ENCODE measurements around the gene PRKAG2.
"Not testable (repeated sequence)": the region's sequence is repeated elsewhere in the genome, so short reads cannot be mapped to it uniquely, and the experiment has no call there.

Gene PRKAG2

DNA sequence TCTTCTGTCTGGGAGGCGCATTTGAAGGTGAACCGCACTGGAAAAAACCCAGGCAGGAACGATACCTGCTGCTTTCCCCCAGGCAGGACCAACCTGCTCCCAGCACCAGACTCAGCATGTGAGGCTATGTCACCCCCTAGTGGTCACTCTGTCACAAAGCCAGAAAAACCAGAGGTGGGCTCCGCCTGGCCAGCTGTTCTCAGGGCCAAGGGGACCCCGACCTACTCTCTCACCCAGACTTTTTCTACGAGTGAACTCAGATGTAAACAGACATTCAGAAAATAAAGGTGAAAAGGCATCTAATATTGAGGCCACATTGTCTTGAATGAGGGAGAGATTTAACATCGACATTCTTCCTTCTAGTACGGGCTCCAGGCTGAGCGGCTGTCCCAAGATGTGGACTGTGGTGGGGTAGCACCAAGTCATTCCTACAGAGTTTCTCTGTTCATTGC is 117.3 kb downstream of the PRKAG2 start:
- DNase-seq = peak; percentile 34

GRCh38 chr7:151758622-151759540 is 118.0 kb downstream of the PRKAG2 start:
- no peak for DNase-seq

DNA sequence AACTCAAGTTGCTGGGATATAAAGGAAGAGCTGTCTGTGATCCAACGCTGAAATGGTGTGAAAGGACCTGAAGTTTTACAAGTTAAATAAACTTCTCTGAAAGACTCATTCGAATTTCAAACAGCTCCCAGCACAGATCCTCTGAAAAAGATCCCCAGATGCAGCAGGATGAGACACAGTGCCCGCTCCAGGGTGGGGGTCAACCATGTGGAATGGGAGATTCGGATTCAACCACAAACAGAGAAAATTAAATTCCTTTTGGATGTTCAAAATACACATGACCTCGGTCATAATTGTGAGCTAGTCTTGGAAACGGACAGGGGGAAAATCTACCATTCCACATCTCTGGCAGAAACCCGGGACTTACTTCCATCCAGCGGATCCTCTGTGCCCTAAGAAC is 119.6 kb downstream of the PRKAG2 start:
- DNase-seq = no peak

- no peak for DNase-seq
Measured at GRCh38 chr7:151756866-151757265, 120.0 kb downstream of the PRKAG2 start.

- peak; percentile 16 for DNase-seq
Measured at GRCh38 chr7:151756076-151756731, 120.7 kb downstream of the PRKAG2 start.

DNA sequence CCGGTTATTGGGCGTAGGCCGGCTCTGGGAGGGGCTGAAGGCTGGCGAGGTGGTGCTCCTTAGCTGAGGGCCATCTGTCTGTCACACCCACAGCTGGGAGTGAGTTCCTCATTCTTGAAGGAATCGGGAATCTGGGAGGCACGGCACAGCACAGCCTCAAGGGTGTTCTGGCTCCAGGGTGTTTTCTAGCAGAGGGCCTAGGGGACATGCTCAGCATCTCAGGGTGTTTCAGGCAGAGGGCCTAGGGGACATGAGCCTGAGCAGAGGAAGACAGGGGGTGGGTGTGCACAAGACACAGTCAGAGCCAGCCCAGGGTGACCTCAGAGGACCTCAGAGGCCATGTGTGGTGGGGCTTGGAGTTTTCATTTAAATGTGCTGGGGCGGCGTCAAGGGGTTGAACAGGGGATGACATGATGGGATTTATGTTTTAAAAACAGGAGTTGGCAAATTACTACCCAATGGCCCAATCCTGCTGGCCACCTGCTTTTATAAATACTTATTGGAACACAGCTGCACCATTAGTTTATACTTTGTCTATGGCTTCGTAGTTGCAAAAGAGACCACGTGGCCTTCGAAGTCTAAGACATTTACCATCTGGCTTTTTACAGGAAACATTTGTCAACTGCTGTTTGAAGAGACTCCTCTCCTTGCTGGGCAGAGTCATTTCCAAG is 121.6 kb downstream of the PRKAG2 start:
- DNase-seq = no peak

- no peak for DNase-seq
Measured at GRCh38 chr7:151754688-151755130, 122.2 kb downstream of the PRKAG2 start.

DNA sequence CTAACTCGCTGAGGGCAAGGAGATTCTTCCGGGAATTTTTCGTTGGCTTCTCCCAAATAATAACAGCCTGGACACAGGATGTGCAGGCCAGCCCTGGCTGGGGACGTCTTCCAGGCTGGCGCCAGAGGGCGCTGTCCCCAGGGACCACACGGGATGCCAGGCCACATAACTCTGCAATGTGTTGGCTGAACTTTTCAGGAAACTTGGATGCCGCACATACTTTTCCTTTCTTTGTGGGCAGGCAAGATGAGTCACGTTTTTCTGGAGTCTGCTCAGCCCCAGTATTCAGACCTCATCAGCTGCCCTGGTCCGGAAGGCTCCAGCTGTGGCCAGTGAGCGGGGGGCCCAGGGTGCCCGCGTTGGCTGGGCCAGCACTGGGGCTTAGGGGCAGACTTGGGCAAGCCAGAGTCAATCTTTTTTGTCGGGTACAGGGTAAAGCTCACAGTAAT is 122.7 kb downstream of the PRKAG2 start:
- DNase-seq = no peak

DNA sequence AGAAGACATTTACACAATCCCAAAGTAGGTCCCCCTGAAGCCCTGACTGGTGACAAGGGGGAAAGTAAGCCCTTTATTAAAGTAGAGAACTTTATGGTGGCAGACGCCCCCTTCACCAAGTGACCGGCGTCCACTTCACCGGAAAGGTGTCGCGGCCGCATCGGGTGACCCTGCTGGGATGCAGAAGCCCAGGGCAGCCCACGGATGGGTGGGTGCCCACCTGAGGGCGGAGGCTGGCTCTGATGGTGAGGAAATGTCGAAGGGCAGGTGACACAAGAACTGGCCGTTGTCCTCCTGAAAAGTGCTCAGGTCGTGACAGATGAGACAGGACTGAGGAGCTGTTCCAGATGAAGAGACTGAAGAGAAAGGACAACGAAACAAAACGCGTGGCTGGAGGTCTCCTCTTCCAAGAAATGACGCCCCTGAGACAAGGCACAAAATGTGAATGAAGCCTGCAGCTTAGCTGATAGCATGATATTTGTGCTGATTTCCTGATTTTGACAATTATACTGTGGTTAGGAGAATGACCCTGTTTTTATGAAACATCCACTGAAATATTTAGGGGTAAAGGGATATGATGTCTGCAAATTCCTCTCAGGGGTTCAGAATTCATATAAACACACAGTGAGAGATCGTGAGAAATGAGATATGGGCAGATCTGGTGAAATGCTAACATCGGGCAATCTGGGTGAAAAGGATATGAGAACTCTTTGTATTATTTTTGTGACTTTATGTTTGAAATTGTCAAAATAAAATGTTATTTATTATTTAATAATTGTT is 123.9 kb downstream of the PRKAG2 start:
- no peak for DNase-seq

DNA sequence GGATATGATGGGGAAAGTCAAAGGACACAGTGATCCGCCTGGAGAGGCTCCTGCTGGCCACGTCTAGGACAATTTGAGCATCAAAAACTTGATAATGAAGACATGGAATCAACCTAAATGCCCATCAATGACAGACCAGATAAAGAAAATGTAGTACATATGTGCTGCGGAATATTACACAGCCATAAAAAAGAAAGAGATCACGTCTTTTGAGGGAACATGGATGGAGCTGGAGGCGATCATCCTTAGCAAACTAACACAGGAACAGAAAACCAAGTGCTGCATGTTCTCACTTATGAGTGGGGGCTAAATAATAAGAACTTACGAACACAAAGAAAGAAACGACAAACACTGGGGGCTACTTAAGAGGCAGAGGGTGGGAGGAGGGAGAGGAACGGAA is 124.9 kb downstream of the PRKAG2 start:
- DNase-seq = no peak

- no peak for DNase-seq
Measured at GRCh38 chr7:151748733-151749132, 128.2 kb downstream of the PRKAG2 start.

DNA sequence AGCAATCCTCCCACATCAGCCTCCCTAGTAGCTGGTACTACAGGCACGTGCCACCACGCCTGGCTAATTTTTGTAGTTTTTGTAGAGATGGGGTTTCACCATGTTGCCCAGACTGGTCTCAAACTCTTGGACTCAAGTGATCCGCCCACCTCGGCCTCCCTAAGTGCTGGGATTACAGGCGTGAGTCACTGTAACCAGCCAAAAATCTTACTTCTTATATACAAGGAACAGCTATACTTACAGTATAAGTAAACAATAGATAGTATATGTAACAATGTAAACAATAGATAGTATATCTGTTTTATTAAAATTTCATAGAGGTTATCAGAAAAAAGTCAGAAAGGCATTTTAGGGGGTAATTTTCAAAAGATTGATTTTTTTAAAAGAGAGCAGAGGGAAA is 128.9 kb downstream of the PRKAG2 start:
- not testable (repeated sequence) for DNase-seq

GRCh38 chr7:151745706-151746105 is 131.2 kb downstream of the PRKAG2 start:
- DNase-seq = no peak

GRCh38 chr7:151744656-151745638 is 132.0 kb downstream of the PRKAG2 start:
- no peak for DNase-seq

GRCh38 chr7:151744051-151744580 is 132.8 kb downstream of the PRKAG2 start:
- no peak for DNase-seq

GRCh38 chr7:151743481-151743983 is 133.4 kb downstream of the PRKAG2 start:
- no peak for DNase-seq

- no peak for DNase-seq
Measured at GRCh38 chr7:151742713-151743480, 134.0 kb downstream of the PRKAG2 start.

DNA sequence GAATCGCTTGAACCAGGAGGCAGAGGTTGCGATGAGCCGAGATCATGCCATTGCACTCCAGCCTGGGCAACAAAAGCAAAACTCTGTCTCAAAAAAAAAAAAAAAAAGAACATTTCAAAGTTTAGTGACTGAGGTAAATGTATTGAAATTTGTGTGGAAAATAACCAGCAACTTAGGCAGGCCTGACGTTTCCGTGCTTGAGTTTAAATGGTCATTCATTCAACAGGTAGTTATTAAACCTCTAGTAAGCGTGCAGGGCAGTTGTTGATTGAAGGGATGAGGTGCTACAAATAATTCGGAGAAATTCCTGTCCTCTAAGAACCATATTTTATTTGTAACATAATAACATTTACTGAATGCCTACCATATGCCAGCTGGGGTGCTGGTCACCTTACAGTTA is 135.3 kb downstream of the PRKAG2 start:
- DNase-seq = no peak

DNA sequence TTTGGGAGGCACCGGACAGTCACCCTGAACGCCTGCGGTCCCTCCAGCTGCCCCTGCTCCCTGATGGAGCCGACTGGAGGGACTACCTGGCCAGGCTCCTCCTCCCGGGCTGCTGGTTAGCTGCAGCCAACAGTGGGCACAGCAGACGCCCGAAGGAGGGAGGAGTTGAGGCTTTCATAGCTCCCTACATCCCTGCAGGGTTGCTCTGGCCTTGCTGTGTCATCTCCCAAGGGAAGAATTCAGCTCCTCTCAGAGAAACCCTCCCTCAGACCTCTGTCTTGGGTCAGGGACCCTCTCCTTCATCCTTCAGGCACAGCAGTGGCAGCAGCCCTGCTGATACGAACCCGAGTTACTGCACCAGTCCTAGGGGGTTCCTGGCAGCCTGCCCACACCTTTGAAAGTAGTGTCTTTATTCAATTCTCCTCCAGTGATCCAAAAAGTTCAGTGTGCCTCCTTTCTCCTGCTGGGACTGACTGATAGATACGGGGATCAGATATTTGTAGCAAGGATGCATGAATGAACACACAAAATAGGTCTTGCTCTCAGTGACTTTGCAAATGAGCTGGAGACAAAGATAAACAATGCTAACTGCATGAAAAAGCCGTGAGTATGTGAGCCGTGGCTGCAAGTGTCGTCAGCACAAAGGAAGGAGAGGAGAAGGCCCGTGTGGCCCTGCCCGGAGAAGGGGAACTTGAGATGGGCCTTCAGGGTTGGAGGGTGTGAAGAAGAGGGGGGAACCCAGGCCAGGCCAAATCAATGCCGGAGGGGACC is 136.6 kb downstream of the PRKAG2 start:
- DNase-seq = no peak
